HEK293 (cell line): ENCODE measurements around the gene KAT2B.

Source experiments
- MYNN ChIP-seq: fragments of 450-650 bp; formaldehyde crosslinking; IDR thresholded peaks from 2 replicates; pipeline ENCODE4 v1.5.1; 2016; ENCODE audit warnings: missing biosample characterization, missing genetic modification characterization, borderline replicate concordance
- TCF7L2 ChIP-seq: IDR thresholded peaks from 2 replicates; pipeline ENCODE4 v1.6.1; 2011; ENCODE audit warnings: low read depth, mild to moderate bottlenecking, inconsistent platforms, low read length, moderate library complexity, borderline replicate concordance
- ZEB2 ChIP-seq: fragments of 450-650 bp; formaldehyde crosslinking; IDR thresholded peaks from 2 replicates; pipeline ENCODE4 v1.5.1; 2016; ENCODE audit warnings: missing biosample characterization, missing genetic modification characterization
- ZFP37 ChIP-seq: fragments of 450-650 bp; formaldehyde crosslinking; IDR thresholded peaks from 2 replicates; pipeline ENCODE4 v1.5.1; 2016; ENCODE audit warnings: missing biosample characterization, missing genetic modification characterization
- ZNF24 ChIP-seq: fragments of 450-650 bp; formaldehyde crosslinking; IDR thresholded peaks from 2 replicates; pipeline ENCODE4 v1.5.1; 2016; ENCODE audit warnings: missing biosample characterization, missing genetic modification characterization
- ZNF768 ChIP-seq: fragments of 450-650 bp; formaldehyde crosslinking; IDR thresholded peaks from 2 replicates; pipeline ENCODE4 v1.5.1; 2018; ENCODE audit warnings: missing biosample characterization, mild to moderate bottlenecking, missing genetic modification characterization
- TF ChIP-seq, protein P1 (sequence below): fragments of 450-650 bp; formaldehyde crosslinking; IDR thresholded peaks from 2 replicates; pipeline ENCODE4 v1.5.1; 2016; ENCODE audit warnings: missing biosample characterization, missing genetic modification characterization

DNA sequence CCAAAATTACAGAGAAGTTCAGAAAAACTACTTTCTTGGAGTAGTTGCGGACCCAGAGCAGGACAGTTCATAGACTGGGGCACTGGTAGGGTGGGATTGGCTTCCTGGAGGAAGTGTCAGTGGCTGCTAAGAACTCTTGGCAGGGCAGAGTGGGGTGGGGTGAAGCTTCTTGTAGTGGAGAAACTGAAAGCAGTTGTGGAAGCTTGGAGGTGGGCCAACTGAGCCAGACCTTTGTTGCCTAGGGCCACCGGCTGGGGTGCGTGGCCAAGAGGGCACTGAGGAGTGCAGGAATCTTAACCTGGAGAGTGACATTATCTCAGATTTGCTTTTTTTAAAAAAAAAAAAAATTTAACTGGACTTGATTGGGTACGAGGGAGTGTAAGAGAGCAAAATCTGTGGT is 3.1 kb downstream of the KAT2B start:
- TF ChIP-seq, protein P1, sequence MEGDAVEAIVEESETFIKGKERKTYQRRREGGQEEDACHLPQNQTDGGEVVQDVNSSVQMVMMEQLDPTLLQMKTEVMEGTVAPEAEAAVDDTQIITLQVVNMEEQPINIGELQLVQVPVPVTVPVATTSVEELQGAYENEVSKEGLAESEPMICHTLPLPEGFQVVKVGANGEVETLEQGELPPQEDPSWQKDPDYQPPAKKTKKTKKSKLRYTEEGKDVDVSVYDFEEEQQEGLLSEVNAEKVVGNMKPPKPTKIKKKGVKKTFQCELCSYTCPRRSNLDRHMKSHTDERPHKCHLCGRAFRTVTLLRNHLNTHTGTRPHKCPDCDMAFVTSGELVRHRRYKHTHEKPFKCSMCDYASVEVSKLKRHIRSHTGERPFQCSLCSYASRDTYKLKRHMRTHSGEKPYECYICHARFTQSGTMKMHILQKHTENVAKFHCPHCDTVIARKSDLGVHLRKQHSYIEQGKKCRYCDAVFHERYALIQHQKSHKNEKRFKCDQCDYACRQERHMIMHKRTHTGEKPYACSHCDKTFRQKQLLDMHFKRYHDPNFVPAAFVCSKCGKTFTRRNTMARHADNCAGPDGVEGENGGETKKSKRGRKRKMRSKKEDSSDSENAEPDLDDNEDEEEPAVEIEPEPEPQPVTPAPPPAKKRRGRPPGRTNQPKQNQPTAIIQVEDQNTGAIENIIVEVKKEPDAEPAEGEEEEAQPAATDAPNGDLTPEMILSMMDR (tag by site-specific recombination), result no peak
- TF ChIP-seq ZFP37 (tag by site-specific recombination) (no peak), MYNN (tag by site-specific recombination) (no peak), ZNF768 (tag by site-specific recombination) (no peak), TCF7L2 (no peak), ZNF24 (tag by site-specific recombination) (no peak), ZEB2 (tag by site-specific recombination) (no peak)
